Measurements from ENCODE around the gene FPGS.
"Not testable (repeated sequence)": the region's sequence is repeated elsewhere in the genome, so short reads cannot be mapped to it uniquely, and the experiment has no call there.

FPGS gene, protein sequence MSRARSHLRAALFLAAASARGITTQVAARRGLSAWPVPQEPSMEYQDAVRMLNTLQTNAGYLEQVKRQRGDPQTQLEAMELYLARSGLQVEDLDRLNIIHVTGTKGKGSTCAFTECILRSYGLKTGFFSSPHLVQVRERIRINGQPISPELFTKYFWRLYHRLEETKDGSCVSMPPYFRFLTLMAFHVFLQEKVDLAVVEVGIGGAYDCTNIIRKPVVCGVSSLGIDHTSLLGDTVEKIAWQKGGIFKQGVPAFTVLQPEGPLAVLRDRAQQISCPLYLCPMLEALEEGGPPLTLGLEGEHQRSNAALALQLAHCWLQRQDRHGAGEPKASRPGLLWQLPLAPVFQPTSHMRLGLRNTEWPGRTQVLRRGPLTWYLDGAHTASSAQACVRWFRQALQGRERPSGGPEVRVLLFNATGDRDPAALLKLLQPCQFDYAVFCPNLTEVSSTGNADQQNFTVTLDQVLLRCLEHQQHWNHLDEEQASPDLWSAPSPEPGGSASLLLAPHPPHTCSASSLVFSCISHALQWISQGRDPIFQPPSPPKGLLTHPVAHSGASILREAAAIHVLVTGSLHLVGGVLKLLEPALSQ

DNA sequence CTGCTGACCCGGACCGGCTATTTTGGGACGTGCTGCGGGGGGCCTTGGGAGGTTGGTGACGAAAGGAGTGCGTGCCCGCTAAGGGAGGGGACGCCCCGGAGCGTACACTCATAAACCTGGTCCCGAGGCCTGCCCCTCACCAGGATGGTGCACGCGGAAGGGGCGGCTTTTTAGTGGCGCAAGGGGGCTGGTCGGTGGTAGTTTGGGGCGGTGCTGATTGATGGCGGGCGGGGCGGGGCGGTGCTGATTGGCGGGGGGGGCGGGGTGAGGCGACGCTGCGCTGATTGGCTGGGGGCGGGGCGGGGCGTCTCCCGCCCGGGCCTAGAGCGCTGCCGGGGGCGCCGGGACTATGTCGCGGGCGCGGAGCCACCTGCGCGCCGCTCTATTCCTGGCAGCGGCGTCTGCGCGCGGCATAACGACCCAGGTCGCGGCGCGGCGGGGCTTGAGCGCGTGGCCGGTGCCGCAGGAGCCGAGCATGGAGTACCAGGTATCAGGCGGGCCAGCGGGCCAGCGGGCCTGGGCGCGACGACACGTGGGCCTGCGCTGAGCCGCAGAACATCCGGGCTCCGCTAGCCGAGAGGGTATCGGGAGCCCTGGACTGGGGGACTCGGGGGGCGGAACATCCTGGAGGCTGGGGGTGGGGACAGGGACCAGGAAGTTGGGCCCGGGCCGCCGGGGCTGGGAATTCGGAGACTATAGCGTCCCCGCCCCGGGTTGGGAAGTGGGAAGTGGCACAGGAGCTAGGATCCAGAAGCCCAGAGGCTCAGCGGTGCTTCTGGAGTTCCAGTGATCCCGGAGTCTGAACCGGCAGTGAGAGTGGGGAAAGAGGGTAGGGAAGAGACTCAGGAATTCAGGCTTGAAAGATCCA is at the start of gene FPGS:
Gene FPGS (plus strand): TSS at position 307 of the 868 bp plus-strand sequence. CDS start 43 bp downstream, at position 350.
- no peak for DNase-seq

GRCh38 chr9:127753148-127753547 is 49.5 kb upstream of the FPGS start:
- no peak for DNase-seq

DNA sequence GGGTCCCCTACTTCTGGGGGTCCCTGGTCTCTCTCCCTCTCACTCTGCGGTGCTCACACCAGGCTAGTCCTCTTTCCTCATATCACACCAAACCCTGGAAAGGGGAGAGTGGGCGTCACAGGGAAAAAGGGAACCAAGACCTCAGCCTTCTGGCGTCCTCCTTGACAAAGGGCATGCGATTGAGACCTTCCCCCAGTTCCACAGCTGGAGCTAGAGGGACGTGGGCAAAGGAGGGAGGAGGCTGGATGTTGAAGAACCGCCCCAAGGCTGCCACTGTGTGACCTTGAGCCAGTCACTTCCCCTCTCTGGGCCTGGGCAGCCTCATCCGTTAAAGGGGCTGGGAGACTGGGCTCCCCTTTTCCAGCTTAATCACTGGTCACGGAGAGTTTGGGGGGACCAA is 49.1 kb upstream of the FPGS start:
- no peak for DNase-seq

DNA sequence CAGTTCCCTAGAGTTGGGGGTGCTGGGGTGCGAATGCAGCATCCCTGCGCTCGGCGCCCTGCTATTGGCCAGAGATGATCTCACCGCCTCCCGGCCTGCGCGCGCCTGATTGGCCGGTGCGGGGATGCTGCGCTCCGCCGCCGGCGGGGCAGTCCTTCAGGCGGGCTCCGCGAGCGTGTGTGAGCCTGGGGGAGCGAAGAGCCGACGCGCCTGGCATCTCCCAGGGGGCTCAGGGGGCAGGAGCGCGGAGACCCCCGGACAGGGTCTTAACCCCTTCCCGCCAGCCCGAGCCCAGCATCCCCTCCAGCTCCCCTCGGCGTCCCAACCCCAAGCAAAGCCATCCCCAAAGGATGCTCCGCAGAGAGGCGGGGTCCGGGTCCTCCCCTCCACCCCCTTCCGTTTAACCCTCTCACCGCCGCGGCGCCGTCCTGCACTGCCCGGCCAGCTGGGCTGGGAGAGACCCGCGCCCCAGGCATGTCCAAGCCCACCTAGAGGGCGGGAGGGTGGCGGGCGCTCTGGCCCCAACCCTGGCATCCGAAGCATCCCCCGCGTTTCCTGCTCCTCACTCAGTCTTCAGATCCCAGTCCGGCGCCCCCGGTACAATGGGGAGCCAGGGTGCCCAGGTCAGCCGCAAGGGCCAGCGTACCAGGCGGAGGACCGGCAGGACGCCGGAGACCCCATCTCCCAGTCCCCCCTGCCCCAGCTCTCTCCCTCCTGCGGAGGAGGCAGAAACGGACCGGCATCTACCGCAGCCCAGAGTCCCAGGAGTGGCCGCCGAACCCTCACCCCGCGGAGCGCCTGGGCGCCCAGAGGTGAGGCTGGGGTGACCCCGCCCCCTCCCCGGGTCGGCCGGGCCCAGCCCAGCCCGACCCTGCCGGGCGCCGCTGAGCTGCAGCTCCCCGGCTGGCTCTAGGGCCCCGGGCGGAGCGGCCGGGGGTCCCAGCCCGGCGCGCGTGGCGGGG is 48.3 kb upstream of the FPGS start:
- no peak for DNase-seq

DNA sequence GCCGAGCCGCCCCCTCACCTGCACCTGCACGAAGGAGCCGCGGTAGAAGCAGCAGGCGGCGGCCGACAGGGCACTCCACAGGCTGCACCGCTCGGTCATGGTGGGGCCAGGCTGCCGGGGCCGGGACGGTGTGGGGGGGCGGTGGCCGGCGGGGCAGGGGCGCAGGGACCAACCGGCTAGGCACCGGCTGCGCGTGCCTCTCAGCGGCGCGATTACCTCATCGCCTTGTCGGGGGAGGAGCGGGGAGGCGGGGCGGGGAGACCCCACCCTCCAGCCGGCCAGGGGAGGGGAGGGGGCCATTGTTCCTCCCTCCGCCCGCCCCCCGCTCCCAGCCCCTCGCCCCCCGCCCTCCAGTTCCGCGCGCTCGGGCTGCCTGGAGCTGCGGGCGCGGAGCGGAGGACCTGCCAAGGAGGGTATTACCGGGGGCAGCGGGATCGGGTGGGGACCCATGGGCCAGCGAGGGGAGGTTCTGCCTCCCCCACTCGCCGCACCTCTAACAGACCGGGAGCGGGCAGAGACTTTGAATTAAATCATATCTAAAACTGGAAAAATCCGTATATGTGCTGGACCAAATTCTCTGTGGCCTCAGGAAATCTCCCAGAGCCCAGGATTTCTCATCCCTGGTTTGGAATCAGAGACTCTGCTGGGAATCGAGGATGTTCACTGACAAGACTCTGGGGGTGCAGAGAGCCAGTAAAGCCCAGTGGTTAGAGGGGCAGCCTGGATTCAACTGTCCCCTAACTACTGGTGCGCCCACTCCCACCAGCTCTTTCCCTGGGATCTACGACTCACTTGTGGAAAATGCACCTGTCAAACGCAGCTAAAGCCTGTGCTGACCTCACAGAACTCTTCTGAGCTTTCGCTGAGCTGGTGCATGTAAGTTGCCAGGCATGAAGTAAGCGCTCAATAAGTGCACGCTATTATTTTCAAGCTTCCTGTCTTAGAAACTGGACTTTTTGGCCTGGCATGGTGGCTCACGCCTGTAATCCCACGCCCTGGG is 47.3 kb upstream of the FPGS start:
- DNase-seq: no peak

GRCh38 chr9:127756233-127756632 is 46.4 kb upstream of the FPGS start:
- DNase-seq: no peak

GRCh38 chr9:127756776-127757175 is 45.9 kb upstream of the FPGS start:
- not testable (repeated sequence) for DNase-seq

GRCh38 chr9:127758843-127759242 is 43.8 kb upstream of the FPGS start:
- DNase-seq: no peak

DNA sequence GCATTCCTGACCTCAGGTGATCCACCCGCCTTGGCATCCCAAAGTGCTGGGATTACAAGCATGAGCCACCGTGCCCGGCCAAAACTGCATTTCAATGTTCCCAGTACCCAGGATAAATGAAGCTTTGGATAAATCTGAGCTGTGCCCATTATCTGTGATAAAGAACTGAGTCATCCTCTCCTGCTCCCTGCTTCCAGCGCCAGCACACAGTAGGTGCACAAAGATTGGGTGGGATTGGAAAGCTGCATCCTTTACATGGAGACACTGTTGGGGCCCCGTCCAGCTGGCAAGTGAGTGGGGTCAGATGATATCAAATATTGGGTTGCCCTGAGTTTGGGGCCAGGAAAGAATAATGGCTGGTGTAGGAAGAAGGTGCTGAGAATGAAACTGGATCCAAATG is 41.6 kb upstream of the FPGS start:
- DNase-seq: no peak

DNA sequence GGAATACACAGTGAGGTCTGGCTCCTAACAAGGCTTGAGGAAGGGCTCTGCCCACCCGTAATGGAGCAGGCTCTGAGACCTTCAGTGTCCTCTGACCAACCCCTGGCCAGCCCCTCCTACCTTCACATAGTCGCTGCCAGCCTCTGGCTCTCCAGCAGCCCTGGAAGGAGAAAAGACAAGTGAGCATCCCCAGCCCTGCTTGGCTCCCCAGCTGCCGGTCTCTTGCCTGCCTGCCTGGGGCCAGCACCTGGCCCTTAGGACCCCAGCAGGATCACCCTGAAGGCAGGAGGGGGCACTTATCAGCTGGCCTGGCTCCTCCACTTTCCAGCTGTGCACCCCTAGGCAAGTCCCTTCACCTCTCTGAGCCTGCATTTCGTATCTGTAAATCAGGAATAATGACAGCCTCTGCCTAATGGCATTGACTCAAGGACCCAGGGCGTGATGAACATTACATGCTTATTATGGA is 41.2 kb upstream of the FPGS start:
- no peak for DNase-seq

DNA sequence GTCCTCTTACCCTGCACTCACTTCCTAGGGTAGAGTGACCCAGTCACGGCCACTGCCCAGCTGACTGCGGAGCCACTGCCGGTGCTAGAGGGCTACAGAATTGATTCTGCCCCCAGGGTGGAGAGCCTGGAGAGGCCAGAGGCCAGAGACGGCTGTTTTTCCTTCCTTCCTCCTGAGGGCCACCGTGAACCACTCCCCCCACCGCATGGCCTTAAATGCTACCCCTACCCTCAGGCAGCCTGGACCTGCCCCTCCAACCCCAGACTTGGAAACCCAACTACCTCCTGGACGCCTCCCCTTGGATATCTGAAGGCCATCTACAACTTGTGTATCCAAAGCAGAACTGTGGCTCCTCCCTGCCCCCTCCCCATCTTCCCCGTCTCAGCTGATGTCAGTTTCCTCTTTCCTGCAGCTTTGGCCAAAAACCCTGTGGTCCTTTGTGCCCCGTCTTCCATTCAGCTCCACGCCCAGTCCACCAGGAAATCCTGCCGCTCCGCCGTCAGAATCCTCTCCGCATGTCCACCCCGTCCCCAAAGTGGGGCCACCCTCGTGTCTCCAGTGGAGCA is 40.5 kb upstream of the FPGS start:
- DNase-seq: no peak

DNA sequence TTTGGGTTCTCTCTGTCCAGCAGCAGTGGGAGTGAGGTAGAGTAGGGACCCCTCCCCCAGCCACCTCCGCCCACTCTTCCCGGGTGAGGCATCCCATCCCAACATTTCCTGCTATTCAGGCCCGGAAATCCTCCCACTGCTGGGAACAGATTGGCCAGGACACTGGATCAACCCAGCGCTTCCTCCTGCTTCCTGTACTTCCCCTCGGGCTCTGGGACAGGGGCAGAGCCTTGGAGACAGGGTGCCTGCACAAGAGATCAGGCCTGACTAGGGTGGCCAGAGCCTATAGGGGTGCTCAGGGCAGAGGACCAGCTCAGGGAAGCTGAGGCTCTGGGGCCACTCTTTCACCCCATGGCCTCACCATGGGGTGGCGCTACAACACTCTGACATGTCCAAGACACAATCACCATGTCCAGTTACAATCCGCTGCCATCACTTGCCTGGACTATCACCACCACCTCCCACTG is 38.7 kb upstream of the FPGS start:
- no peak for DNase-seq

DNA sequence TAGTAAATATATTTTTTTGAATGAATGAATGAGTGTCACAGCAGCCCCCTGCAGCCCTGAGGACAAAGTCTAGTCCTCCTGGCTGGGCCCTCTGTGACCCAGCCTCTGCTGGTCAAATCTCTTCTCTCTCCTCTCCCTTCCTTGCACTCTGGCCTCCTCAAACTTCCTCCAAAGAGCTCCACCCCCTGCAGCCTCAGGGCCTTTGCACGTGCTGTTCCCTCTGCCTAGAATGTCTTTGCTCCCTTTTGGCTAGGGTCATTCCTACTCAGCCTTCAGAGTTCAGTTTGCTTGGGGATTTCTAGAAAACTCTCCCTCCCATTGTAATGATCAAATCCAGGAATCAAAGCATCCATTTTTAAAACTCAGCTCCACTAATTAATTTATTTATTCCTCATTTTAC is 37.3 kb upstream of the FPGS start:
- no peak for DNase-seq

- DNase-seq: no peak
These were observed 35.3 kb upstream of the FPGS start for GRCh38 chr9:127767410-127767809.

DNA sequence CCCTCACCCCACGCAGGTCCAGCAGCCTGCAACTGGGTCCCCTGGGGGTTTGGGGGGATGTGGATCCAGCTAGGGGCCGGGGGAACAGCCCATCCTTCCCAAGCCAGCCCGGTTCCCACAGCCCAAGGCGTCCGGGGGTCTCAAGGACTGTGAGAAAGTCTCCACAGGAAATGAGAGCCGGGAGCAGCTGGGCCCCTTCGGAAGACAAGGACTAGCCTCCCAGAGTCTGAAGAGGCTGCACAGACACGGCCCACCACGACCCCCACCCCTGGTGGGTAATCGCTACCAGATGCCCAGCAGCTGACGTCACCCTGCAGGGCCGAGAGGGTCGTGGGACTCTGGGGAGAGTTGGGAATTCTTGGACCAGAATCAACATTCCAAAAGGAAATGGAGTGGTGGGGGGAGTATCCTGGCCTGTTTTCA is 34.8 kb upstream of the FPGS start:
- DNase-seq: no peak

GRCh38 chr9:127768698-127769097 is 34.0 kb upstream of the FPGS start:
- DNase-seq: no peak

GRCh38 chr9:127769101-127769500 is 33.6 kb upstream of the FPGS start:
- no peak for DNase-seq

GRCh38 chr9:127769929-127770582 is 32.6 kb upstream of the FPGS start:
- DNase-seq: no peak

GRCh38 chr9:127770583-127770904 is 32.1 kb upstream of the FPGS start:
- DNase-seq: no peak

All from NCI-H187 treated with DMSO at 0.1 percent for 48 hours (cell line).